Adrenal gland (tissue), 5 donors: Measurements from ENCODE around the gene ERH.

Source experiments
- POLR2A ChIP-seq, 2 donors: fragments of 450-650 bp; IDR thresholded peaks; one replicate each; pipeline ENCODE4 v1.6.1; 2017; ENCODE audit warnings: antibody characterized with exemption in 2 of 2, mild to moderate bottlenecking in 2 of 2, moderate library complexity in 1 of 2
- TF ChIP-seq, protein P1 (sequence below), 6 experiments: fragments of 450-650 bp in 4 of 6; fragments of 200-600 bp in 2 of 6; sonication (generic) in 1 of 6; IDR thresholded peaks; 1 replicate in 5 of 6; 2 replicates in 1 of 6; pipeline versions ENCODE4 v1.5.1 to v1.8.0; 2016 to 2021; ENCODE audit warnings: antibody characterized with exemption in 6 of 6, mild to moderate bottlenecking in 2 of 6, moderate library complexity in 1 of 6
- donor health status: DM: no; HTN: no; CAD: no.

DNA sequence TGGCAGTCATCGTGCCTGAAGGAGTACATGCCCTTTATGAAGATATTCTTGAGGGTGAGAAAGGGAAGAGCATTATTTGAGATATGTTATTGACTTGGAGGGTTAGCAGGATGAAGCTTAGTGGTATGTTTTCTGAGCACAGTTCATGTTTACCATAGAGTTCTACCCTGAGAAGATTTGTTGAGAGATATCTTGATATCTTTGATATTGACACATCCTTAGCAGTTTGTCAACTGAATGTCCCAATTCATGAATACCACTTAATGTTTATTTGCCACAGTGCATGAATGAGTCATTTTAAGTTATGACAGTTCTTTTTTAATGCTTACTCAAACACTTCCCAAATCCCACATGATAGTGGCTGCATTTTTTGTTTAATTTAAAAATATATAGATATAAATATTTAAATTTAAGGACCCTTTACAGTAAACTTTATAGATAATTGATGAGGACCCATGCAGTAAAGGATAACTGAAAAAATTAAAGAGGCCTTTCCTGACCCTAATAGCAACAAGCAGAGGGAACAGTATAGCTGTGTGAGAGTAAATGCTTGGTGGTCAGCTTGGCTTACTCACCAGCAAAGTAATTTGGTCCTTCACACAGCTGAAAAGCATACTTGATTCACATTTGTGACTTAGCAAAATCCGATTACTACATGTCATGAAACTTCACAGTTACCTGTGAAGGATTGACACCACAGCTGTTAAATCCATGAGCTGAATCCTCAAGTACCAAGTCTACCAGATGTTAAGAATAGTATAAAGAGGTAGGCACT is 26.2 kb upstream of the ERH start:
- TF ChIP-seq, protein P1, sequence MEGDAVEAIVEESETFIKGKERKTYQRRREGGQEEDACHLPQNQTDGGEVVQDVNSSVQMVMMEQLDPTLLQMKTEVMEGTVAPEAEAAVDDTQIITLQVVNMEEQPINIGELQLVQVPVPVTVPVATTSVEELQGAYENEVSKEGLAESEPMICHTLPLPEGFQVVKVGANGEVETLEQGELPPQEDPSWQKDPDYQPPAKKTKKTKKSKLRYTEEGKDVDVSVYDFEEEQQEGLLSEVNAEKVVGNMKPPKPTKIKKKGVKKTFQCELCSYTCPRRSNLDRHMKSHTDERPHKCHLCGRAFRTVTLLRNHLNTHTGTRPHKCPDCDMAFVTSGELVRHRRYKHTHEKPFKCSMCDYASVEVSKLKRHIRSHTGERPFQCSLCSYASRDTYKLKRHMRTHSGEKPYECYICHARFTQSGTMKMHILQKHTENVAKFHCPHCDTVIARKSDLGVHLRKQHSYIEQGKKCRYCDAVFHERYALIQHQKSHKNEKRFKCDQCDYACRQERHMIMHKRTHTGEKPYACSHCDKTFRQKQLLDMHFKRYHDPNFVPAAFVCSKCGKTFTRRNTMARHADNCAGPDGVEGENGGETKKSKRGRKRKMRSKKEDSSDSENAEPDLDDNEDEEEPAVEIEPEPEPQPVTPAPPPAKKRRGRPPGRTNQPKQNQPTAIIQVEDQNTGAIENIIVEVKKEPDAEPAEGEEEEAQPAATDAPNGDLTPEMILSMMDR (IDR thresholded peaks at IDR 0.05), result no peak
- TF ChIP-seq POLR2A (IDR thresholded peaks at IDR 0.05), result no peak
